Measurements from ENCODE around the gene WWOX. TPM values are rescaled to one million over a fixed set of nuclear protein-coding genes. Genes with fewer than 3 reads are reported as not detected.

The WWOX gene
- total and polyA plus RNA-seq, 2 of the 4 experiments (the other 2 are of a cell fraction): 2.7 to 5.4 TPM

DNA sequence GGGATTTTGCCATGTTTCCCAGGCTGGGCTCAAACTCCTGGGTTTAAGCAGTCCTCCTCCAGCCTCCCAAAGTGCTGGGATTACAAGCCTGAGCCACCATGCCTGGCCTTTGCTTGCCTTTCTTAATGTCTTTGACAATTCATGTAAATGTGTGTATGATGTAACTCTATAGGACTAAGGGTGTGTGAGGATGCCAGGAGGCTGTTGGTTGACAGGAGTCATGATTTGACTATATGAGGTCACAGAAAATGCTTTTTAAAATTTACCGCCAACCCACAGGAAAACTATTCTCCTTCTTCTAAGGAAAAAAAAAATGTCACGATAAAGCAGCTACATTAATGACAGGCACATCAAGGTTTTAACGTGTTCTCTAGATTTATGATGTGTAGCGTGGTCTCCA lies 118.8 kb downstream of the WWOX start:
- H2AK5ac ChIP-seq (ENCODE audit: low read depth, low read length): no peak overlapping the region
- CTCF ChIA-PET: no interaction called here
- WGBS, 2 experiments (ENCODE audit: extremely low coverage in 2 of 2, insufficient read length in 1 of 2): 23% methylated on average over 3 of the region's 4 CpGs; no CpG with 5 or more reads in 1 of the 2 experiments
- no peak overlapping the region for H2BK15ac ChIP-seq (ENCODE audit: low read depth, low read length)
- POLR2A ChIA-PET (ENCODE audit: unreplicated experiment): no interaction called here
- no peak overlapping the region for H3K4me2 ChIP-seq (ENCODE audit: low read depth, low read length)
- H2BK20ac ChIP-seq (ENCODE audit: low read depth, low read length): no peak overlapping the region
- dilution Hi-C loops (cut with HindIII; ENCODE audit: low sequenced_read_pairs, unreplicated experiment) (no loop called here), intact Hi-C loops (cut with micrococcal nuclease) (no loop called here), in situ Hi-C loops (cut with MboI; ENCODE audit: low sequenced_read_pairs) (no loop called here)
- H3K56ac ChIP-seq (ENCODE audit: extremely low read depth, insufficient read depth, low read length): no peak overlapping the region
- H3K23ac ChIP-seq (ENCODE audit: low read depth, low read length): no peak overlapping the region
- no peak overlapping the region for H3K27ac ChIP-seq (ENCODE audit: insufficient read depth, low read length)
- no peaks in the 10 kb centered on the region; the same call in 1 of the 2 replicates for H3K27me3 ChIP-seq (ENCODE audit: control insufficient read depth, insufficient read depth, low read length)
- no peaks in the 10 kb centered on the region for H3K36me3 ChIP-seq (ENCODE audit: control insufficient read depth, insufficient read depth, low read length)
- no peak overlapping the region for H4K5ac ChIP-seq (ENCODE audit: low read depth, low read length)
- no peaks in the 10 kb centered on the region for H3K79me1 ChIP-seq (ENCODE audit: low read depth in 1 of 2, low read length in 2 of 2)
- H3K9me1 ChIP-seq (ENCODE audit: insufficient read depth, low read length): no peaks in the 10 kb centered on the region
- H2BK5ac ChIP-seq (ENCODE audit: low read depth, low read length, poor library complexity, severe bottlenecking): no peak overlapping the region
- H2AFZ ChIP-seq (replicated peaks; ENCODE audit: low read length, poor library complexity): no peak overlapping the region
- no peak overlapping the region for H4K8ac ChIP-seq (ENCODE audit: low read depth in 2 of 2, low read length in 2 of 2)
- no TSS peak for BruUV-seq (replicated peaks)
- H4K20me1 ChIP-seq (ENCODE audit: insufficient read depth, low read length): no peaks in the 10 kb centered on the region
- H3K9me3 ChIP-seq (ENCODE audit: control insufficient read depth, insufficient read depth, low read length): no peaks in the 10 kb centered on the region; the same call in 1 of the 2 replicates
- H2BK120ac ChIP-seq (ENCODE audit: low read depth, low read length): no peak overlapping the region
- ATAC-seq (ENCODE audit: low read depth): no peak
- TF ChIP-seq CEBPB (IDR thresholded peaks at IDR 0.05; ENCODE audit: low read depth, low read length) (no peak), BHLHE40 (IDR thresholded peaks at IDR 0.05; ENCODE audit: low read depth, low read length) (no peak), RFX5 (IDR thresholded peaks at IDR 0.05; ENCODE audit: low read depth, low read length) (no peak), SMC3 (IDR thresholded peaks at IDR 0.05; ENCODE audit: low read depth, low read length) (no peak), RAD21 (IDR thresholded peaks at IDR 0.05; ENCODE audit: low read length) (no peak), RCOR1 (IDR thresholded peaks at IDR 0.05; ENCODE audit: insufficient replicate concordance, low read length) (no peak), POLR2A (IDR thresholded peaks at IDR 0.05; ENCODE audit: low read depth, low read length) (no peak), MXI1 (IDR thresholded peaks at IDR 0.05; ENCODE audit: borderline replicate concordance, low read depth, low read length) (no peak)
- no peak for DNase-seq
- H3K9ac ChIP-seq (ENCODE audit: low read depth, low read length): no peak overlapping the region
- H3K4me1 ChIP-seq (ENCODE audit: control insufficient read depth, insufficient read depth, low read length): no peaks in the 10 kb centered on the region
- H3K4me3 ChIP-seq (ENCODE audit: insufficient read depth, low read depth, low read length): no peak overlapping the region
- H2AK9ac ChIP-seq (replicated peaks; ENCODE audit: low read depth, low read length, poor library complexity): no peak overlapping the region
- H3K18ac ChIP-seq (ENCODE audit: low read depth, low read length): no peak overlapping the region
- H4K91ac ChIP-seq (ENCODE audit: insufficient read depth, low read depth, low read length): no peak overlapping the region
- H3K4ac ChIP-seq (ENCODE audit: low read depth, low read length): no peak overlapping the region
- H3K14ac ChIP-seq (replicated peaks; ENCODE audit: low read depth, low read length): no peak overlapping the region
